K562 (cell line): ENCODE data around the gene APLF. TPM values are rescaled to one million over a fixed set of nuclear protein-coding genes. Genes with fewer than 3 reads are reported as not detected.
A peak's percentile ranks its signal among the peaks of the same experiment; 100 is the strongest.

Source experiments
- ATF7 ChIP-seq: fragments of 450-650 bp; IDR thresholded peaks from 2 replicates; pipeline ENCODE4 v1.7.1; 2014; ENCODE audit warnings: mild to moderate bottlenecking, moderate library complexity
- CREM ChIP-seq: IDR thresholded peaks from 2 replicates; pipeline ENCODE4 v1.6.1; 2014; ENCODE audit warnings: antibody characterized with exemption, low read depth
- DEAF1 ChIP-seq: fragments of 450-650 bp; formaldehyde crosslinking; IDR thresholded peaks from 2 replicates; pipeline ENCODE4 v1.4.0; 2020; ENCODE audit warnings: mild to moderate bottlenecking, moderate library complexity
- DPF2 ChIP-seq: fragments of 450-650 bp; IDR thresholded peaks from 2 replicates; pipeline ENCODE4 v1.6.1; 2016
- EZH2 ChIP-seq: IDR thresholded peaks from 2 replicates; pipeline ENCODE4 v1.6.1; 2012; ENCODE audit warnings: low read depth, mild to moderate bottlenecking, inconsistent platforms, low read length, borderline replicate concordance
- FUS ChIP-seq: fragments of 200-400 bp; formaldehyde crosslinking; optimal IDR thresholded peaks from 2 replicates; pipeline ENCODE3; 2017; ENCODE audit warnings: low read depth, low read length
- HMGN3 ChIP-seq: IDR thresholded peaks from 2 replicates; pipeline ENCODE4 v1.6.1; 2011; ENCODE audit warnings: borderline replicate concordance, low read depth, mild to moderate bottlenecking, mixed read lengths, low read length; ENCODE audit not compliant: insufficient read length; ENCODE audit errors: extremely low read depth
- HNRNPL ChIP-seq: fragments of 200-400 bp; formaldehyde crosslinking; IDR thresholded peaks from 2 replicates; pipeline ENCODE4 v1.6.1; 2017; ENCODE audit warnings: low read depth, mild to moderate bottlenecking, low read length
- JUN ChIP-seq, 2 experiments: sonication (generic) in 1 of 2; formaldehyde crosslinking in 1 of 2; IDR thresholded peaks; 2 replicates each; pipeline versions ENCODE4 v1.6.1 to v1.8.0; 2012 to 2022; ENCODE audit warnings: borderline replicate concordance in 2 of 2, mild to moderate bottlenecking in 2 of 2, improper control_type of control experiment in 1 of 2, low read depth in 1 of 2, low read length in 1 of 2, missing genetic modification reagents in 1 of 2
- RBM14 ChIP-seq: fragments of 200-400 bp; formaldehyde crosslinking; IDR thresholded peaks from 2 replicates; pipeline ENCODE4 v1.6.1; 2018; ENCODE audit warnings: low read depth, mild to moderate bottlenecking, low read length, moderate library complexity, borderline replicate concordance; ENCODE audit not compliant: insufficient read depth
- SOX6 ChIP-seq: fragments of 450-650 bp; IDR thresholded peaks from 2 replicates; pipeline ENCODE4 v1.6.1; 2014; ENCODE audit warnings: mild to moderate bottlenecking
- SP2 ChIP-seq: IDR thresholded peaks from 2 replicates; pipeline ENCODE4 v1.6.1; 2011; ENCODE audit warnings: mild to moderate bottlenecking, low read depth, low read length, moderate library complexity; ENCODE audit not compliant: poor library complexity, severe bottlenecking; ENCODE audit errors: extremely low read depth
- TBP ChIP-seq: optimal IDR thresholded peaks from 2 replicates; pipeline ENCODE3; 2011; ENCODE audit warnings: low read depth, low read length, improper control_type of control experiment
- TSC22D4 ChIP-seq: fragments of 450-650 bp; IDR thresholded peaks from 2 replicates; pipeline ENCODE4 v1.6.1; 2016; ENCODE audit warnings: missing genetic modification characterization, missing biosample characterization, control low read depth
- ZNF134 ChIP-seq: fragments of 250-450 bp; sonication (Bioruptor Pico); conservative IDR thresholded peaks from 2 replicates; pipeline ENCODE4 v1.4.0; 2020
- ZNF318 ChIP-seq, 2 experiments: fragments of 450-650 bp; IDR thresholded peaks; 2 replicates each; pipeline ENCODE4 v1.6.1; 2016; ENCODE audit warnings: mild to moderate bottlenecking in 2 of 2, borderline replicate concordance in 1 of 2, low read depth in 1 of 2, moderate library complexity in 1 of 2
- ZNF707 ChIP-seq: fragments of 250-450 bp; sonication (Bioruptor Pico); conservative IDR thresholded peaks from 2 replicates; pipeline ENCODE4 v1.8.0; 2022; ENCODE audit warnings: inconsistent platforms, mild to moderate bottlenecking, moderate library complexity
- ZNF785 ChIP-seq: fragments of 250-450 bp; sonication (Bioruptor Pico); IDR thresholded peaks from 2 replicates; pipeline ENCODE4 v1.4.0; 2020; ENCODE audit warnings: mild to moderate bottlenecking
- polyA plus RNA-seq, 8 experiments: library from polyadenylated mRNA; depleted of rRNA in 4 of 8; stranded (reverse) in 5 of 8; unstranded in 3 of 8; fragments of >200 nt; fragmentation: Nextera tagmentation in 2 of 8; fragmentation: Illumina TruSeq in 1 of 8; extraction: Ambion mirVana in 2 of 8; extraction: Trizol in 1 of 8; gene quantifications; 2 replicates each; pipeline versions ENCODE4 v1.2.1 to v1.2.3, GENCODE V29; 2011 to 2014; ENCODE audit warnings: inconsistent platforms in 1 of 8, missing spikeins in 1 of 8
- total RNA-seq, 7 experiments: library from RNA; depleted of rRNA in 6 of 7; stranded (reverse); fragments of >200 nt in 6 of 7; fragmentation: Illumina TruSeq in 2 of 7; extraction: Trizol in 2 of 7; gene quantifications; 2 replicates each; pipeline versions ENCODE4 v1.2.1 to v1.2.3, GENCODE V29; 2011 to 2021; ENCODE audit warnings: low replicate concordance in 1 of 7

The APLF gene
- total and polyA plus RNA-seq, 9 of the 15 experiments (the other 6 are each of a cell fraction or from before 2014, with no cell fraction given): 0.07 to 1.1 (median 0.71) TPM

- no peak for TF ChIP-seq TBP
- TF ChIP-seq TSC22D4 (tag): no peak
- peak; percentile 41; the same call in 1 of the 2 replicates for TF ChIP-seq CREM
- TF ChIP-seq ZNF785: 0 out of 2 replicates have a peak, but pooled peaks have one; percentile 6
- TF ChIP-seq SOX6: peak; percentile 37; the same call in 1 of the 2 replicates
- TF ChIP-seq HMGN3: no peak
- no peak; the same call in 1 of the 2 replicates for TF ChIP-seq DPF2
- TF ChIP-seq ZNF707 (CRISPR knock-in tag): no peak
- TF ChIP-seq DEAF1 (CRISPR knock-in tag): peak; percentile 98
- TF ChIP-seq RBM14: no peak
- no peak for TF ChIP-seq ZNF134 (CRISPR knock-in tag)
- no peak for TF ChIP-seq EZH2
- no peak for TF ChIP-seq FUS
- TF ChIP-seq HNRNPL: no peak
- no peak for TF ChIP-seq SP2
- TF ChIP-seq ATF7: peak; percentile 43; the same call in 1 of the 2 replicates
- TF ChIP-seq ZNF318 (IDR thresholded peaks at IDR 0.05; ENCODE audit: borderline replicate concordance in 1 of 2, low read depth in 1 of 2): no peak; a peak in 1 of 4 replicates
- TF ChIP-seq JUN (IDR thresholded peaks at IDR 0.05; ENCODE audit: borderline replicate concordance, low read depth, low read length): 0 out of 2 replicates have a peak, but pooled peaks have one; percentile 21
- no peak for TF ChIP-seq JUN (CRISPR knock-in tag; IDR thresholded peaks at IDR 0.05; ENCODE audit: borderline replicate concordance)
Observed at GRCh38 chr2:68441179-68441993, 26.0 kb upstream of the APLF start (continued).
